GM21528 (cell line): ENCODE data around the gene XYLT2.
"Not testable (repeated sequence)": the region's sequence is repeated elsewhere in the genome, so short reads cannot be mapped to it uniquely, and the experiment has no call there.

Experiments
- ATAC-seq: cut with Tn5 transposase; IDR thresholded peaks from one replicate; pipeline ENCODE4 v1.9.1; 2021; ENCODE audit warnings: mild to moderate bottlenecking, moderate library complexity; ENCODE audit not compliant: unreplicated experiment, low FRiP score

The XYLT2 gene

DNA sequence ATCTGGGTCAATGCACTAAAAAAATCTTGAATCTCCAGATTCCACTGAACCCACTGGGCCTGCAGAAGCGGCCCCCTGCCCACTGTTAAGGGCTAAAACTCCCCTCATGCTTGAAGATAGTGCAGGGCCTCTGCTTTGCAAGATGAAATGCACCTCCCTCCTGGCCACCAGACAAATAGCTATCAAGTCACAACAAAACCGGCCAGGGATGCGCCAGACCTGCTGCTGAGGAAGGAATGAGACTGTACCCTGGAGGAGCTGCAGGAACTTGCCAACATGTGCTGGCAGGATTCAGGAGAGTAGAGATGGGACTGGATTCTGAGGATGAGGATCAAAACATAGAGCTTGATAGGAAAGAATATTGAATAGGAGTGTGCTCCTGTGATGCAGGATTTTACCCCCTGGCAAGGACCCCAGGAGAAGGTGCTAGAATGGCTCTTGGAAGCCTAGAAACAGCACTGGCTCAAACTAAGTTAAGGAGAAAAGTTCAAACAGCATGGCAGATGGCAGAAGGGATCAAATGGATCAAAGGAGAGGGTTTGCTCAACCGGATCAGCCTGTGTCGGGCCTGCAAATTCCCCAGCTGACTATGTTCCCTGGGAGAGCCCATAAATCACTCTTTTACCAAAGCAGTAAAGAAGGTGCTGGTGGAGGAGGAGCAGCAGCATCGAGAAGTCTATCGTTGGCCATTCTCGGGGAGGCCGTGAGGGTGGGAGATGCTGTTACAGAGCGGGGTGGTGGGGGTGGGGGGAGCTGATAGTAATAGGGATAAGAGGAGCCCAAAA, 27.2 kb upstream of the XYLT2 start:
- no peak for ATAC-seq

GRCh38 chr17:50319306-50320004, 26.5 kb upstream of the XYLT2 start:
- no peak for ATAC-seq

- ATAC-seq, result no peak
Observed at GRCh38 chr17:50322271-50322670, 23.7 kb upstream of the XYLT2 start.

GRCh38 chr17:50323060-50323459, 22.9 kb upstream of the XYLT2 start:
- ATAC-seq, result no peak

GRCh38 chr17:50325906-50326305, 20.0 kb upstream of the XYLT2 start:
- ATAC-seq, result no peak

GRCh38 chr17:50326831-50327364, 19.0 kb upstream of the XYLT2 start:
- no peak for ATAC-seq

DNA sequence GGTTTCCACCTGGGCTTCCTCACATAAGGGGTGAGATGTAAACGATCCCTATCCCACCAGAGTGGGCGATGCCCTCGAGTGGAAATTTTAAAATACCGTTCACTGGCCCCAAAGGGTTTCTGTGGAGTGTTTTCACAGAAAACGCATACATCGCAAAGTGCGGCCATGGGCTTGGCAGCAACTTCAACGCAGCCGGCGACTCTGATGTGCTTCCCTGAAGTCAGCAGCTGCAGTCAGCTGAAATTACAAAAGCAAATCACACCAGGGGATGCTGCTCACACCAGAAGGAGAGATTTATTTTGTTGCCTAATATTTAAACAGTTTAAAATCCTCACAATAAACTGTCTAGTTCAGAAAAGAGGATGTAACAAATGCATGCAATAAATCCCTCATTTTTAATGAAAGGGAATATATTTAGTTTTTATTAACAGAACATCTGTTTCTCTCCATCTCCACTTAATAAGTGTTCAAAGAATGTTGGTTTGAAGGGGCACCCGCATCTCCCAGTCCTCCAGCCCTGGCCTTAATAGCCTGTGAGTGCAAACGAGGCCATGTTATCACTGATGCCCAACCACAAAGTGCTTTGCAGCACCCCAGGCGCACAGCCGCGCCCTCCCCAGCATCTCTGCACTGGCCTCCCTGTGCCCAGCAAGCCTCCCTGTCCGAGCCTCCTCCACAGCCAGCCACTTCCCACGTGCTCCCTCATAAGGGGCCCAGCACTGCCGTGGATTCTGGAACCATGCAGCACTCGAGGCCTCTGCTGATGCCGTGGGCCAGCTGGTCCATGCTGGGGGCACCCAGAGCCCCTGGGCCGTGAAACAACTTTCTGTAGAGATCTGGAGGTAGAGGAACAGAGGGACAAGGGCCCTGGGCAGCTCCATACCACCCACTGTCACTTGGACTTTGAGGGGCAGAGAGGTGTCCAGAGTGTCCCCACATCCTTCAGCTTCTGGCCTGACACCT, 17.3 kb upstream of the XYLT2 start:
- ATAC-seq, result no peak

- no peak for ATAC-seq
Observed at GRCh38 chr17:50329716-50330115, 16.2 kb upstream of the XYLT2 start.

DNA sequence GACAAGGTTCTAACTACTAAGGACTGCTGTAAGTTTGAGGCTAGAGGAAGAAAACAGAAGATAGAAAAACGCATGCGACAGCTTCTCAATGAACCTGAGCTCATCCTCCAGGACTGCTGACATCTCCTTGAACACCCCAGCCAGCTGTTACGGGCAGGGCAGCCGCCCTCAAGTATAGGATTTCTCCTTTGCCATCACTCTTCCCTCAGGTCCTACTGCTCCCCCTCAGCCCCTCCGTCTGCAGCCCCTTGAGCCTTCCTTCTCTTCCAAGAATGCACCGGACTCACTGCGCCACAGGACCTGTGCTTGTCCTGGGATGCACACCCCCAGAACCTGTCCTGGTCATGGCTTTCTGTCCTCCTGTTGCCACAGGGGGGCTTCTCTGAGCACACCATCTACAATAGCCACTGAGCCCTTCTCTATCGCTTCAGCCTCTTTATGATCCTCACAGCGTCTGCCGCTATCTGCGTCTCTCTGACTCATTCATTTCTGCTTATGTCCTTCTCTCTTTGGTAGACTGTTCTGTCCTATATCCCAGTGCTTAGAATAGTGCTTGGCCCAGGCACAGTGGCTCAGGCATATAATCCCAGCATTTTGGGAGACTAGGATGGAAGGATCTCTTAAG, 15.7 kb upstream of the XYLT2 start:
- no peak for ATAC-seq

DNA sequence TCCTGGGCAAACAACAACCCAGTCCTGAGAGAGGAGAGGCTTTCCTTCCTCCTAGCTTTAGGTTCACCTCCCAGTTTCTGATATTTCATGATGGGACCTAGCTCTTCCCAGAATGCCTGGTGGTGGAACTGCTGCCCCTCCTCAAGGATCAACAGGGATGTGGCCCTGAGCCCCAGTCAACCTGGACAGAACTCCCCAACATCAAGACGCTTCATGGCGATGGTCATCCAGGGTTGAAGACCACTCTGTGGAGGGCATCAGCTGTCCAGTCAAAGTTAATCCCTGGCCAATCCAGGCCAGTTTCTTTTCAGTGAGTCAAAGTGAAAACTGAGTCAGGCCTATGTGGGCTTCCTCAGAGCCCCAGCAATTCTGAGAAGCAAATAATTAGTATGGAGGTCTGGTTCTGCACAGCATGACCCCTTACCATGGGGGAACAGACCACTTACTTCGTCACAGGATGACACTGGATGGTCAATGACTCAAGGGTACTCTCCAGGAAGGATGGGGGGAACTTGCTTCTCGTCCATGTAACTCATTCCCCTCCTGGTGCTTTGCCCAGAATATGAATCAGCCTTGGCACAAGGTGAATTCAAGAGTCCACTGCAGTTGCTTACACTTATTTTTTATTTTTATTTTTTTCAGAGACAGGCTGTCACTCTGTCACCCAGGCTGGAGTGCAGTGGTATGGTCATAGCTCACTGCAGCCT, 14.7 kb upstream of the XYLT2 start:
- ATAC-seq, result no peak

- ATAC-seq, result no peak
Observed at GRCh38 chr17:50332196-50332595, 13.7 kb upstream of the XYLT2 start.

DNA sequence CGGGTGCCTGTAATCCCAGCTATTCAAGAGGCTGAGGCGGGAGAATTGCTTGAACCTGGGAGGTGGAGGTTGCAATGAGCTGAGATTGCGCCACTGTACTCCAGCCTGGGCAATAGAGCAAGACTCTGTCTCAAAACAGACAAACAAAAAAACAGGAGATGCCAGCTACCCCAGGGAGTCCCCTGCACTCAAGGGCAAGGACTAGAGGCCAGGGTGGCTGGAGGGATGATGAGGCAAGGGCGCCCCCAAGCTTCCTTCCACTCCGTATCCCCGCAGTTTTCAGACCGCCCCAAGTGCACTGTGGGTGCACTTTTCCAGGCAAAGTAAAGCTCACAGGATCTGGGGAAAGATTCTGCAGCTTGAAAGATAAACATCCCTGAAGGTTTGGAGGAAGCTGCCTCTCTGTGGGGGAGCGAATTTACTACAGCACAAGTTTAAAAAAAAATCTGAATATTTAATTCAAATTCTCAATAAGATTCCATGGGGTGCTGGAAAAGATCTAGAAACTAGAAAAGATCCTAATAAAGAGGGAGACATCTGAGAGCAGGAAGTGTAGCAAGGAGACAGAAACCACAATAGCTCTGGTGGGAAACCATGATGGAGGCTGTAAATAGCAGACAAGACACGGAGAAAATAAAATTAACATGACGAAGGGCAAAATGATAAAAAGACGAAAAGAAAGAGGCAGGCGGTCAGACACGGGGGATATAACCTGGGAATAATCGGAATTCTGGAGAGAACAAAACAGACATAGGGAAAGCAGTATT, 12.5 kb upstream of the XYLT2 start:
- ATAC-seq, result not testable (repeated sequence)

- no peak for ATAC-seq
Observed at GRCh38 chr17:50337956-50338355, 8.0 kb upstream of the XYLT2 start.

GRCh38 chr17:50338645-50339044, 7.3 kb upstream of the XYLT2 start:
- no peak for ATAC-seq

GRCh38 chr17:50339381-50339780, 6.5 kb upstream of the XYLT2 start:
- ATAC-seq, result no peak

GRCh38 chr17:50344731-50345365, 1.1 kb upstream of the XYLT2 start:
- ATAC-seq, result no peak

DNA sequence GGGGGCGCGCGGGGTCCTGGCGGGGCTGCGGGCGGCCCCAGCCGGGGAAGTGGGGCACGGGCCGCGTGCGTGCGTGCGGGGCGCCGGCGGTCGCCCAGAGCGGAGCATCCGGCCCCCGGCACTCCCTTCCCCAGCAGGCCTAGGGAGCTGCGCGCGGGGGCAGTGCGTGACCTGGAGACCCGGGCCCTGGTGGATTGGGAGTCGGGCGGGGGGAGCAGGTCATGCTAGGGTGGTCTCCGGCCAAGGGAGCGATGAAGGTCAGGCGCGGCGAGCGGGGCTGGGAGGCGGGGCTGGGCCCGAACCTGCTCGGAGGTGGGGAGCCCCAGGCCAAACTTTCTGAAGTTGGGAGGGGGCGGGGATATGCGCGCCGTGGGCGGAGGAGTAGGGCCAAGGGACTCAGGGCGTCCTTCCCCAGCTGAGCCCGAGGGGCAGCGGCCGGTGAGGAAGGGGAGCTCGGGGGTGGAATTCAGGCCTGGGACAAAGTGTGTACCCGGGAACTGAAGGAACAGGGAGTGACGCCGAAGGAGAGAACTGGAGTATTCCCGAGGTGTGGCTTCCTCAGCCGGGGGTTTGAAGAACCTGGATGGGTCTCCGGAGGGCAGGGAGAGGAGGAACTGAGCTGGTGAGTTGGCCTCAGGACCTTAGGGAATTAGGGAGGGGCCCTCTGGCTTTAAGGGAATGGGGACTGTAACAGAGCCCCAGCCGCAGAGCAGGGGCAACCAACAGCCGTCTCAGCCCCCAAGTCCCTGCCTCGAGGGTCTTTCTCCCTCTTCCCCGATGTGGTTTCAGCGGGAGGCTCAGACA, 589 bp downstream of the XYLT2 start:
- ATAC-seq, result peak; percentile 55
